Cardiac fibroblast (primary cell): Measurements from ENCODE around the gene DCHS1.

Experiments used
- DNase-seq, 2 donors: peaks; one replicate each; pipeline versions ENCODE4 v3.0.0 to v3.0.0-alpha.2; 2010; ENCODE audit warnings: low read depth in 2 of 2
- H3K4me3 ChIP-seq, 2 donors: replicated peaks in 1 of 2; 1 replicate in 1 of 2; 2 replicates in 1 of 2; pipeline ENCODE4 v1.5.1; 2011; ENCODE audit warnings: low read depth in 2 of 2, low read length in 2 of 2, mild to moderate bottlenecking in 2 of 2, moderate library complexity in 1 of 2
- CTCF ChIP-seq: IDR thresholded peaks from one replicate; pipeline ENCODE4 v1.5.1; 2011; ENCODE audit warnings: low read depth, mild to moderate bottlenecking, low read length, inconsistent platforms

DCHS1 gene

DNA sequence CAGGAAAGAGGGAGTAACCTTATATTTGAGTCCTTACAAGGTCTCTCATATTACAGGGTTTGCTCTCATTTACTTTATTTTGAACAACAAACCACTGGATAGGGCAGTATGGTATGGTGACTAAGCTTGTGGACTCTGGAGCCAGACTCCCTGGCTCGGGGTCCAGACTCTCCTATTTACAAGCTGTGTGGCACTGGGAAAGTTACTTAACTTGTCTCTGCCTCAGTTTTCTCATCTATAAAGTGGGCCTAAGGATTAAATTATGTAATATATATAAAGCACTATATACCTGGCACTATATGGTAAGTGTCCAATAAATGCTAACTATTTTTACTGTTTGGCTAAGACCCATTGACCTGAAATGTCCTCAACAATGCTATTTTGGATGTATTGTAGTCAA lies 1.7 kb upstream of the DCHS1 start:
- no peak overlapping the region for H3K4me3 ChIP-seq
- no peak for TF ChIP-seq CTCF
- no peak for DNase-seq

- no peak overlapping the region for H3K4me3 ChIP-seq
- no peak for TF ChIP-seq CTCF
- DNase-seq: no peak
Measured at GRCh38 chr11:6656936-6657335, 1.3 kb upstream of the DCHS1 start.

GRCh38 chr11:6656584-6656915 lies 941 bp upstream of the DCHS1 start:
- TF ChIP-seq CTCF: no peak
- H3K4me3 ChIP-seq: no peak overlapping the region
- no peak for DNase-seq

DNA sequence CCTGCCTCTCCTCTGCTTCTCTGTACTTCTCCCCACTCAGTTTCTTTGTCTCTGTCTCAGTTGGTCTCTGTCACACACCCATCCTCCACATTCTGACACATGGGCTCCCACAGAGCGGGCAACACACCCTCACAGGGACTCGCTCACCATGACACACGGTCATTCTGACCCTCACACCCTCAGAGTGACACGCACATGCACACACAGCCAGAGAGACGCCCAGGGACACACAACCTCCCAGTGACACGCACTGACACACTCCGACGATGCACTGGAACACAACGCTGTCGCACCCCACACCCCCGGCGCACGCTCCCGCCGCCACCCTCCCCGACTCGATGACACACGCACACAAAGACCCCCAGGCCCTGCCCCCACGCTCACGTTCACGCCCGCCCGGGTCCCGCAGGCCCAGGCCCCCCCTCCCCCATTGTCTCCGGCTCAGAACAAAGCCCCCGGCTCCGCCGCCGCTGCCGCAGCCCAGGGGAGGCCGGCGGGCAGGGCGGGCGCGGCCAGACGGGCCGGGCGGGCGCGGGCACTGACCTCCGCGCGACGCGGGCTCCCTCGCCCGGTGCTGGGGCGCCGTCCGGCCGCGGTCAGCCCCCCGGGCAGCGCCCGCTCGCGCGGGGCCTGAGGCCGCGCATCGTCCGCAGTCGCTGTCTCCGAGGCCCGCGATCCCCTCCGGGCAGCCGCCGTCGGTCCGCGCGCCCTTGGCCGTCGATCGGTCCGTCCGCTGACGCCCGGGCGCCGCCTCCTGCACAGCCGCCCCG lies 404 bp downstream of the DCHS1 start:
- TF ChIP-seq CTCF: no peak
- peak overlapping the region; percentile 22 to 23 for H3K4me3 ChIP-seq
- no peak for DNase-seq

DNA sequence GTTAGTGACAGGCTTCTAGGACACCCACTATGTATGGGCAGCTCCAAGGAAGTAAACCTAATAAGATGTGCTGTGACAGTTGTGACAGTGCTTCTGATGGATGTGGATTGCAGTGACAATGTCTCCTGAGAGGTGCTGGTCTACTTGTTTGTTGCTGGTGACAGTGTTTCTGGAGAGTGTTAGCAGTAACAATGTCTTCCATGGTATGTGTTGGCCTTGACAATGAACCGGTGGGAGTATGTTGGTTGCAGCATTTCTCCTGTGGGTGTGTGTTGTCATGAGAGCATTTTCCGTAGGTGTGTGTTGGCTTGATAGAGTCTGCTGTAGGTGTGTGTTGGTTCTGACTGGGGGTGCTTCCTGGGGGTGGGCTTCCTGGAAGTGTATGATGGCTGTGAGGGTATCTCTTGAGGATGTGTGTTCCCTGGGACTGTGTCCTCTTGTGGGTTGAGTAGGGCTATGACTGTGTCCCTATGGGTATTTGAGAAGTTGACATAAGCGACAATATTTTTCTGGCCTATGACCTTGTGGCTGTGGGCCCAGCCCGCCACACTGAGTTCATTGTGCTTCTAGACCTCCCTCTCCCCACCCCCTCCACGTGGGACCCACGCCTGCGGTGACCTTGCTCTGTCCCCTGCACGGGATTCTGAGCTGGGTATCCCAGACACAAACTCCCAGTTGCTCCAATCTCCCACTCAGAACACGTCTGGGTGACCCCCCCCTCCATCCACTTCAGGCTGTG lies 1.2 kb downstream of the DCHS1 start:
- TF ChIP-seq CTCF: no peak
- no peak for DNase-seq
- peak overlapping the region in 1 of 2 donors; percentile 23 for H3K4me3 ChIP-seq

DNA sequence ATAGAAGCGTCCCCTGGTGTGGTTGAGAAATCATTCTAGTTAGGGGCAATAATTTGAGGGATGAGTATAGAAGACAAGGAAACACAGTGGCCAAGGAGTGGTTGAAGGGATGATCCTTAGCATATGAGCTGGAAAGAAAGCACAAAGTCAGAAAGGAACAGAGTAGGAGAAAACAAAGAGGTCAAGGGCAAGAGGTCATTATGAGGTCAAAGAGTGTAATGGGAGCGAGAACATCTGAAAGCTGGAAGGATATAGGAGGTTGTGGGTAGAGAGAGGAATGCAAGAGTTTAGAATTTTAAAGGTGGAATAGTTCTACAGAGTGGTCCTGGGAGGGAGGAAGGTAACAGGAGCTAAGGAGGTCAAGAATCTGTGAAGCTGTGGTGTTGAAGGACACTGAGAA lies 2.0 kb downstream of the DCHS1 start:
- H3K4me3 ChIP-seq: no peak overlapping the region
- TF ChIP-seq CTCF: no peak
- no peak for DNase-seq

DNA sequence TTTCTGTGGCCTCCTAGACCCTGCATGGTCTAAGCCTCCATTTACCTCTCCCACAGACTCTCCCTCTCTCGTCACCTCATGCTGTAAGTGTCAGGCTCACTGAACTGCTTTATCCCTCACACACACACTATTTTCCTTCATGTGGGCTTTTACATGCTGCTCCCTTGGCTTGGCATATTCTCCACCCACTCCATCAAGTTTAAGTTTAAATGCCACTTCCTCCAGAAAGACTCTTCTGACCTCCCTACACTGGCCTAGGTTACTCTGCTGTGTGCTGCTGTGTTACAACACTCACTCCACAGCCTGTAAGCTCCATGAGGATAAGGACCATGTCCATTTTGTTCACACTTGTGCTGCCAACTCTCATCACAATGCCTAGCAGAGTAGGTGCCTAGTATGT lies 2.5 kb downstream of the DCHS1 start:
- no peak overlapping the region for H3K4me3 ChIP-seq
- TF ChIP-seq CTCF: no peak
- no peak for DNase-seq
